GM21737 (cell line): ENCODE measurements around the gene GUF1.

Experiments used
- ATAC-seq: cut with Tn5 transposase; IDR thresholded peaks from one replicate; pipeline ENCODE4 v1.9.1; 2021; ENCODE audit warnings: mild to moderate bottlenecking, moderate library complexity; ENCODE audit not compliant: unreplicated experiment

Gene GUF1

GRCh38 chr4:44678094-44679041 lies at the start of gene GUF1:
TSS of gene GUF1 (plus strand) at chr4:44678420. CDS start at chr4:44678623, 203 bp downstream.
- ATAC-seq, result peak; percentile 96

- peak; percentile 95 for ATAC-seq
These were observed 48.8 kb upstream of the GUF1 start for GRCh38 chr4:44629280-44629866.

GRCh38 chr4:44632089-44632488 lies 46.1 kb upstream of the GUF1 start:
- no peak for ATAC-seq

- ATAC-seq, result no peak
These were observed 45.5 kb upstream of the GUF1 start for GRCh38 chr4:44632733-44633132.

- ATAC-seq, result no peak
These were observed 40.1 kb upstream of the GUF1 start for GRCh38 chr4:44638091-44638490.

GRCh38 chr4:44646151-44646550 lies 32.1 kb upstream of the GUF1 start:
- no peak for ATAC-seq

- ATAC-seq, result no peak
These were observed 26.8 kb upstream of the GUF1 start, which contains the start of gene YIPF7 for GRCh38 chr4:44651425-44651824. TSS of gene YIPF7 (minus strand) at chr4:44651625. CDS start at chr4:44650100, 1,525 bp downstream.

- no peak for ATAC-seq
These were observed 26.2 kb upstream of the GUF1 start for GRCh38 chr4:44652002-44652401.

- no peak for ATAC-seq
These were observed 17.8 kb upstream of the GUF1 start for GRCh38 chr4:44660396-44660795.

GRCh38 chr4:44661940-44662622 lies 16.1 kb upstream of the GUF1 start:
- ATAC-seq, result no peak

- ATAC-seq, result no peak
These were observed 15.6 kb upstream of the GUF1 start for GRCh38 chr4:44662623-44663005.

GRCh38 chr4:44663539-44664263 lies 14.5 kb upstream of the GUF1 start:
- ATAC-seq, result no peak

GRCh38 chr4:44668526-44668925 lies 9.7 kb upstream of the GUF1 start:
- no peak for ATAC-seq

GRCh38 chr4:44670506-44671199 lies 7.6 kb upstream of the GUF1 start:
- ATAC-seq, result no peak

GRCh38 chr4:44671636-44672035 lies 6.6 kb upstream of the GUF1 start:
- no peak for ATAC-seq

GRCh38 chr4:44674471-44674870 lies 3.7 kb upstream of the GUF1 start:
- no peak for ATAC-seq

GRCh38 chr4:44675366-44675765 lies 2.9 kb upstream of the GUF1 start:
- ATAC-seq, result no peak

GRCh38 chr4:44679060-44679459 lies 840 bp downstream of the GUF1 start:
- ATAC-seq, result no peak

GRCh38 chr4:44684648-44685047 lies 6.4 kb downstream of the GUF1 start:
- ATAC-seq, result no peak

GRCh38 chr4:44700427-44700826 lies 22.2 kb downstream of the GUF1 start:
- no peak for ATAC-seq
